Psoas muscle (tissue), 8 donors: Measurements from ENCODE around the gene ABHD12. TPM values are rescaled to one million over a fixed set of nuclear protein-coding genes. Genes with fewer than 3 reads are reported as not detected.

Source experiments
- ATAC-seq, 4 donors: fragments of 200-7000 bp; cut with Tn5 transposase; one replicate each; pipeline ENCODE4 v1.9.1; 2020; ENCODE audit warnings: moderate library complexity in 3 of 4, mild to moderate bottlenecking in 2 of 4
- DNase-seq, 2 donors: peaks; one replicate each; pipeline ENCODE4 v3.0.0-alpha.2; 2020
- H3K27ac ChIP-seq: fragments of 200-600 bp; one replicate; pipeline ENCODE4 v1.8.0; 2022
- H3K27me3 ChIP-seq, 3 donors: fragments of 200-600 bp in 1 of 3; one replicate each; pipeline versions ENCODE4 v1.6.1 to v1.8.0; 2013 to 2022; ENCODE audit warnings: low read length in 2 of 3, mild to moderate bottlenecking in 2 of 3, moderate library complexity in 1 of 3; ENCODE audit not compliant: insufficient read depth in 3 of 3
- H3K36me3 ChIP-seq, 2 donors: fragments of 200-600 bp in 1 of 2; one replicate each; pipeline versions ENCODE4 v1.6.1 to v1.8.0; 2013 to 2022; ENCODE audit warnings: low read depth in 1 of 2, mild to moderate bottlenecking in 1 of 2, moderate library complexity in 1 of 2; ENCODE audit not compliant: insufficient read depth in 1 of 2
- H3K4me1 ChIP-seq: fragments of 200-600 bp; one replicate; pipeline ENCODE4 v1.8.0; 2022
- H3K4me3 ChIP-seq: fragments of 200-600 bp; one replicate; pipeline ENCODE4 v1.8.0; 2022; ENCODE audit warnings: mild to moderate bottlenecking
- H3K9me3 ChIP-seq: fragments of 200-600 bp; one replicate; pipeline ENCODE4 v1.8.0; 2022
- CTCF ChIP-seq: fragments of 200-600 bp; IDR thresholded peaks from one replicate; pipeline ENCODE4 v1.8.0; 2022; ENCODE audit warnings: antibody characterized with exemption
- WGBS, 3 donors: extraction: QIAGEN DNeasy Blood & Tissue Kit; methylation state at CpG; one replicate each; pipeline versions ENCODE4 v1.1.6 to v1.1.7; 2013; 5-methylcytosine and 5-hydroxymethylcytosine counted together
- intact Hi-C, 2 donors: fragments of 100-400 bp; cut with DNase I; formaldehyde crosslinking; loops; one replicate each; pipeline versions ENCODE4 v1.11.0 to v1.14.2; 2022
- polyA plus RNA-seq, 3 donors: library from polyadenylated mRNA; stranded (reverse); fragments of 200-250 nt; gene quantifications; one replicate each; pipeline ENCODE4 v1.2.3, GENCODE V29; 2013
- total RNA-seq, 4 donors: library from RNA; stranded (reverse); fragmentation: NEBNext Ultra II Directional in 2 of 4; extraction: Animal tissue kit (Norgen Biotek cat#: 25700) in 2 of 4; gene quantifications; one replicate each; pipeline versions ENCODE4 v1.2.1 to v1.2.4, GENCODE V29; 2021 to 2023
- donor health status: healthy with polysubstance abuse.
- donor health status: DM: no; HTN: no; CAD: no; lungs with moderate emphysema.
- donor health status: Bipolar disorder and iron deficiency.
- donor health status: healthy.
- donor health status: DM: yes; HTN: yes; CAD: no.
- donor health status: DM: no; HTN: no; CAD: no.
- donor health status: DM: no; HTN: no; CAD: no.
- donor health status: DM: yes; HTN: yes; CAD: no.

ABHD12 gene
- total and polyA plus RNA-seq, 7 donors = 7.9 to 15.5 (median 9.6) TPM

GRCh38 chr20:25355011-25355595 is 35.5 kb downstream of the ABHD12 start:
- no peak overlapping the region for H3K27ac ChIP-seq

GRCh38 chr20:25353747-25354705 is 36.6 kb downstream of the ABHD12 start:
- intact Hi-C loops = no loop called here
- WGBS, 3 donors = 74 to 76% (median 76%) methylated on average over 15 of the region's 15 CpGs
- no peaks in the 10 kb centered on the region for H3K27me3 ChIP-seq
- no peak for DNase-seq
- ATAC-seq = no peak
- no peak overlapping the region for H3K4me3 ChIP-seq
- no peaks in the 10 kb centered on the region for H3K36me3 ChIP-seq
- H3K27ac ChIP-seq = no peak overlapping the region
- no peak for TF ChIP-seq CTCF
- H3K9me3 ChIP-seq = no peaks in the 10 kb centered on the region
- no peaks in the 10 kb centered on the region for H3K4me1 ChIP-seq

More at GRCh38 chr20:25355011-25355595, 35.5 kb downstream of the ABHD12 start:
- DNase-seq (no peak), ATAC-seq (no peak)
- 60 to 66% (median 61%) methylated on average over 3 of the region's 3 CpGs for whole genome bisulfite sequencing, 3 donors
- H3K27me3 ChIP-seq = no peaks in the 10 kb centered on the region
- intact Hi-C loops = no loop called here
- H3K4me1 ChIP-seq = no peaks in the 10 kb centered on the region
- no peak overlapping the region for H3K4me3 ChIP-seq
- no peaks in the 10 kb centered on the region for H3K36me3 ChIP-seq
- no peaks in the 10 kb centered on the region for H3K9me3 ChIP-seq
- no peak for TF ChIP-seq CTCF

GRCh38 chr20:25353353-25353746 is 37.3 kb downstream of the ABHD12 start:
- no peaks in the 10 kb centered on the region for H3K27me3 ChIP-seq
- no peak overlapping the region for H3K27ac ChIP-seq
- no peak for TF ChIP-seq CTCF
- no peak for ATAC-seq
- no peaks in the 10 kb centered on the region for H3K4me1 ChIP-seq
- no peak overlapping the region for H3K4me3 ChIP-seq
- H3K36me3 ChIP-seq = no peaks in the 10 kb centered on the region
- H3K9me3 ChIP-seq = no peaks in the 10 kb centered on the region
- intact Hi-C loops = no loop called here
- no peak for DNase-seq
- WGBS, 3 donors = 53 to 64% (median 57%) methylated on average over 3 of the region's 3 CpGs

- Histone ChIP-seq H3K9me3 (no peaks in the 10 kb centered on the region), H3K27ac (no peak overlapping the region), H3K4me1 (no peaks in the 10 kb centered on the region), H3K27me3 (no peaks in the 10 kb centered on the region), H3K4me3 (no peak overlapping the region), H3K36me3 (no peaks in the 10 kb centered on the region)
- 89 to 94% (median 93%) methylated on average over 3 of the region's 3 CpGs for WGBS, 3 donors
- intact Hi-C loops = no loop called here
- TF ChIP-seq CTCF = no peak
- DNase-seq = no peak
- ATAC-seq = no peak
These were observed 37.9 kb downstream of the ABHD12 start for GRCh38 chr20:25352746-25353145.
